Right lobe of liver (tissue), 6 donors: ENCODE results near the gene CALML3. TPM values are rescaled to one million over a fixed set of nuclear protein-coding genes. Genes with fewer than 3 reads are reported as not detected.

ENCODE experiments used
- ATAC-seq, 4 donors: fragments of 200-7000 bp; cut with Tn5 transposase; one replicate each; pipeline ENCODE4 v1.9.1; 2020; ENCODE audit warnings: mild to moderate bottlenecking in 4 of 4, moderate library complexity in 4 of 4
- DNase-seq, 3 donors: peaks; one replicate each; pipeline ENCODE4 v3.0.0-alpha.2; 2020
- H3K27ac ChIP-seq, 3 donors: fragments of 200-600 bp; one replicate each; pipeline ENCODE4 v1.8.0; 2022
- H3K27me3 ChIP-seq, 2 donors: fragments of 200-600 bp; one replicate each; pipeline ENCODE4 v1.8.0; 2022
- H3K36me3 ChIP-seq, 4 donors: fragments of 200-600 bp; sonication (generic) in 1 of 4; one replicate each; pipeline versions ENCODE4 v1.5.1 to v1.8.0; 2017 to 2022; ENCODE audit warnings: control low read depth in 1 of 4
- H3K4me1 ChIP-seq, 4 donors: fragments of 200-600 bp; sonication (generic) in 1 of 4; one replicate each; pipeline versions ENCODE4 v1.5.1 to v1.8.0; 2017 to 2022; ENCODE audit warnings: control low read depth in 1 of 4
- H3K4me3 ChIP-seq, 3 donors: fragments of 200-600 bp; one replicate each; pipeline ENCODE4 v1.8.0; 2022
- H3K9me3 ChIP-seq, 4 donors: fragments of 200-600 bp; sonication (generic) in 1 of 4; one replicate each; pipeline versions ENCODE4 v1.5.1 to v1.8.0; 2017 to 2022; ENCODE audit warnings: control low read depth in 1 of 4
- POLR2A ChIP-seq: fragments of 450-650 bp; IDR thresholded peaks from one replicate; pipeline ENCODE4 v1.6.1; 2017; ENCODE audit warnings: antibody characterized with exemption, mild to moderate bottlenecking
- whole genome bisulfite sequencing: methylation state at CpG from one replicate; pipeline ENCODE4 v1.1.6; 2018; ENCODE audit warnings: low coverage, low lambda C conversion rate; ENCODE audit not compliant: insufficient coverage; ENCODE audit errors: missing lambda C conversion rate; 5-methylcytosine and 5-hydroxymethylcytosine counted together
- intact Hi-C, 2 donors: fragments of 100-400 bp; cut with DNase I; formaldehyde crosslinking; loops; one replicate each; pipeline versions ENCODE4 v1.11.2 to v1.14.1; 2022
- total RNA-seq, 6 experiments: library from RNA; depleted of rRNA in 2 of 6; stranded (reverse); fragments of >200 nt in 2 of 6; fragmentation: NEBNext Ultra II Directional in 3 of 6; extraction: Animal tissue kit (Norgen Biotek cat#: 25700) in 3 of 6; gene quantifications; one replicate each; pipeline versions ENCODE4 v1.1.0 to v1.2.4, GENCODE V29; 2016 to 2023
- TF ChIP-seq, protein P1 (sequence below), 4 donors: fragments of 200-600 bp in 3 of 4; fragments of 450-650 bp in 1 of 4; IDR thresholded peaks; one replicate each; pipeline versions ENCODE4 v1.5.1 to v1.8.0; 2016 to 2022; ENCODE audit warnings: antibody characterized with exemption in 4 of 4, mild to moderate bottlenecking in 2 of 4
- donor health status: DM: no; HTN: yes; CAD: no.
- donor health status: DM: no; HTN: no; CAD: no.
- donor health status: DM: no; HTN: no; CAD: no.
- donor health status: DM: no; HTN: yes; CAD: no.
- donor health status: DM: no; HTN: yes; CAD: no.

Gene CALML3
- total RNA-seq, 6 experiments from 2014 or later: 0.22 TPM; not detected in 5

GRCh38 chr10:5494611-5495010, 30.1 kb upstream of the CALML3 start:
- Histone ChIP-seq H3K27ac (no peak overlapping the region), H3K9me3 (no peaks in the 10 kb centered on the region), H3K4me3 (no peak overlapping the region), H3K36me3 (no peaks in the 10 kb centered on the region), H3K27me3 (no peaks in the 10 kb centered on the region), H3K4me1 (no peaks in the 10 kb centered on the region)
- WGBS: 76% methylated on average over 4 of the region's 8 CpGs
- DNase-seq (peak in 1 of 3 donors; percentile 26), ATAC-seq (no peak)
- intact Hi-C loops: no loop called here
- TF ChIP-seq POLR2A: no peak
- TF ChIP-seq, protein P1, sequence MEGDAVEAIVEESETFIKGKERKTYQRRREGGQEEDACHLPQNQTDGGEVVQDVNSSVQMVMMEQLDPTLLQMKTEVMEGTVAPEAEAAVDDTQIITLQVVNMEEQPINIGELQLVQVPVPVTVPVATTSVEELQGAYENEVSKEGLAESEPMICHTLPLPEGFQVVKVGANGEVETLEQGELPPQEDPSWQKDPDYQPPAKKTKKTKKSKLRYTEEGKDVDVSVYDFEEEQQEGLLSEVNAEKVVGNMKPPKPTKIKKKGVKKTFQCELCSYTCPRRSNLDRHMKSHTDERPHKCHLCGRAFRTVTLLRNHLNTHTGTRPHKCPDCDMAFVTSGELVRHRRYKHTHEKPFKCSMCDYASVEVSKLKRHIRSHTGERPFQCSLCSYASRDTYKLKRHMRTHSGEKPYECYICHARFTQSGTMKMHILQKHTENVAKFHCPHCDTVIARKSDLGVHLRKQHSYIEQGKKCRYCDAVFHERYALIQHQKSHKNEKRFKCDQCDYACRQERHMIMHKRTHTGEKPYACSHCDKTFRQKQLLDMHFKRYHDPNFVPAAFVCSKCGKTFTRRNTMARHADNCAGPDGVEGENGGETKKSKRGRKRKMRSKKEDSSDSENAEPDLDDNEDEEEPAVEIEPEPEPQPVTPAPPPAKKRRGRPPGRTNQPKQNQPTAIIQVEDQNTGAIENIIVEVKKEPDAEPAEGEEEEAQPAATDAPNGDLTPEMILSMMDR (IDR thresholded peaks at IDR 0.05): no peak

DNA sequence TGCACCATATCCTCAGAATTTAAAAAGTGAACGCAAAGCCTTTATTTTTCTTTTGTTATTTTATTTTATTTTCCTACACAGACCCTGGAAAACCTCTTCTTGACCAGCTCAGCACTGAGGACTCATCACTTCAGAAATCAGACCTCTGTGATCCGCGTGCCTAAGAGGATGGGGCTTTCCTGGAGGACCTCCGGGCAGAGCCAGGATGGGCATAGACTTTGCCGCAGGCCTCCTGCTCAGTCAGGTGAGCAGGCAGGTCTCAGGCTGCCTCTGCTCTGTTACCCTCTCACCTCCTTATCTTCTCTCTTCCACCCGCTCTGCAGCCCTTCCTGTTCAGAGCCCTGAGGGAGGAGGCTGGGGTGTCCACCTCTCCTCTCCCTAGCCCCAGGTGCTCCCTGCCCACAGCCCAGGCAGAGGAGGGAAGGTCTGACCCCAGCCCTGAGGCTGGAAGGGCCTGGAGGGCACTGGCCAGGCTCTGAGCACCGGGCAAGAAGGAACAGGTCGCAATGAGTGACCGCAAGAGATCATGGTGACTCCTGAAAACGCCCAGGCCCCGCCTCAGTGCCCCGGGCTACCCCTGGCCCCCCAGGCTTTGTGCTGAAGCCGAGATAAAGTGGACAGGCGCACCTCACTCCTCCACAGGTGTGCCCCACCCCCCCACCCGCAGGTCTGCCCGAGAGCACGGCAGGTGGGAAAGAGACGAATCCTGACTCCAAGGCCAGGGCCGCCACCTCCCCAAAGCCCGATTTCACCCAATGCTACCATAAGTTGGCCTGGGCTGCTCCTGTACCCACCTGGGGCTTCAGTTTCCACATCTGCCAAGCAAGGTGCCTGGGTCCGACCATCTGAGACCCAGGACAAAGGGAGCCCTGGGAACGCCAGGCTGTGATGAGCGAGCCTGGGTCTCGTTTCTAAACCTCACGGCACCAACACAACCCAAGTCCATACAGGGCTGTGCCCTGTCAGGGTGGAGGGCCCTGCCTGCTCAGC, 28.2 kb upstream of the CALML3 start:
- TF ChIP-seq POLR2A: no peak
- TF ChIP-seq, protein P1 (IDR thresholded peaks at IDR 0.05): no peak
- Histone ChIP-seq H3K36me3 (no peaks in the 10 kb centered on the region), H3K4me1 (no peaks in the 10 kb centered on the region), H3K27ac (no peak overlapping the region), H3K4me3 (no peak overlapping the region), H3K27me3 (no peaks in the 10 kb centered on the region), H3K9me3 (no peaks in the 10 kb centered on the region)
- ATAC-seq: no peak
- 85% methylated on average over 5 of the region's 25 CpGs for WGBS
- DNase-seq: no peak
- intact Hi-C loops: no loop called here

DNA sequence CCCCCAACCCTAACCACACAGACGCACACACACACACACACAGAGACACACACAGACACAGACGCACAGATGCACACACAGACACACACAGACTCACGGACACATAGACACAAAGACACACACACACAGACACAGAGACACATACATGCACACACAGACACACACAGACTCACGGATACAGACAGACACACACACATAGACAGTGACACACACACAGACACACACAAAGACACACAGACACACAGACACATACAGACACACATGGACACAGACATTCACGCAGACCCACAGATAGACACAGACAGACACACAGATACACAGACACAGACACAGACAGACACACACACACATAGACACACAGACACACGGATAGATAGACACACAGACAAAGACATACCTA, 27.5 kb upstream of the CALML3 start:
- WGBS: 73% methylated on average over 5 of the region's 6 CpGs

DNA sequence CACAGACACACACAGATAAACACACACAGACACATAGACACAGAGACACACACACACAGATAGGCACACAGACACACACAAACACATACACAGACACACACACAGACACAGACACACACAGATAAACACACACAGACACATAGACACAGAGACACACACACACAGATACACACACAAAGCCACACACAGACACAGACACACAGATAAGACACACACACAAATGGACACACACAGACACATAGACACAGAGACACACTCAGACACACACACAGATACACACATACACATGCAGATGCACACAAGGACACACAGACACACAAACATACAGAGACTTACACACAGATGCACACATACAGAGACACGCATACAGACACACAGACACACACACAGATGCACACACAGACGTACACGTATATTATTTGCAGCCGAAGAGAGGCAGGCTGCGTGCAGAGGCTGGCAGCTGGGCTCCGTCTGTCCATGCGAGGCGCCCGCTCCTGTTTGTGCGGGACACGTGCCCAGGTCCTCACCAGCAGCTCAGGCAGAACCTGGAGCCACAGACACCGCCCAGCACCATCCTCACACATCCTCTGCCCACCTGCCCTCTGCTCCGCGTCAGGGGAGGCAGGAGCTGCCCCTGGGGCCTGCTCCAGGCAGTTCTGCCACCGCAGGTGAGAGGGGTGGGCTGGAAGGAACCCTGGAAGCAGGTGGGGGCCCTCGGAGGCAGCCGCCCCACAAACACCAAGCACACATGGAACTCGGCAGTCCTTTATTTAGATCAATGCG, 26.6 kb upstream of the CALML3 start:
- Histone ChIP-seq H3K9me3 (no peaks in the 10 kb centered on the region), H3K27ac (no peak overlapping the region), H3K27me3 (no peaks in the 10 kb centered on the region), H3K36me3 (no peaks in the 10 kb centered on the region), H3K4me1 (no peaks in the 10 kb centered on the region), H3K4me3 (no peak overlapping the region)
- DNase-seq: no peak
- intact Hi-C loops: no loop called here
- WGBS: 98% methylated on average over 7 of the region's 19 CpGs
- TF ChIP-seq POLR2A: no peak
- TF ChIP-seq, protein P1 (IDR thresholded peaks at IDR 0.05): no peak
- ATAC-seq: no peak

More for the DNA sequence above, 27.5 kb upstream of the CALML3 start:
- Histone ChIP-seq H3K27me3 (no peaks in the 10 kb centered on the region), H3K36me3 (no peaks in the 10 kb centered on the region), H3K9me3 (no peaks in the 10 kb centered on the region), H3K4me1 (no peaks in the 10 kb centered on the region), H3K4me3 (no peak overlapping the region), H3K27ac (no peak overlapping the region)
- ATAC-seq (no peak), DNase-seq (no peak)
- intact Hi-C loops: no loop called here
- no peak for TF ChIP-seq POLR2A
- TF ChIP-seq, protein P1 (IDR thresholded peaks at IDR 0.05): no peak
